Measurements from ENCODE around the gene AKR1C2.

DNA sequence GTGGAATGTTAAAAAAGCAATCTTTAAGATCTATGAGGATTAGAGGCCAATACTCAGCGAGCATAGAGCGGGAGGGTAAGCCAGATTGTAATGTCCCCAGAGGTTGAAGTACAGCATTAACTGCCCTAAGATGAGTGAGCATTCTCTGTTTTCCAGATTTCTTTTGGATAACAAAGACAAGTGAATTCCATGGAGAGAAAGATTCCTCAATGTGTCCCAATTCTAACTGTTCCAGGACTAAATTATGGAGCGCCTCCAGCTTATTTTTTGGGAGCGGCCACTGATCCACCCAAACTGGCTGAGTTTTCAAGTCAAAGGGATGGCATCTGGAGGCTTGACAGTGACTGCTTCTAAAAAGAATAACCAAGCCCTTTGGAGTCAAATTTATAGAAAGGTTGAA lies 39.3 kb upstream of the AKR1C2 start:
- TF ChIP-seq EP300 (IDR thresholded peaks at IDR 0.05) (no peak), POLR2A (IDR thresholded peaks at IDR 0.05) (no peak)
- TF ChIP-seq, protein P1, sequence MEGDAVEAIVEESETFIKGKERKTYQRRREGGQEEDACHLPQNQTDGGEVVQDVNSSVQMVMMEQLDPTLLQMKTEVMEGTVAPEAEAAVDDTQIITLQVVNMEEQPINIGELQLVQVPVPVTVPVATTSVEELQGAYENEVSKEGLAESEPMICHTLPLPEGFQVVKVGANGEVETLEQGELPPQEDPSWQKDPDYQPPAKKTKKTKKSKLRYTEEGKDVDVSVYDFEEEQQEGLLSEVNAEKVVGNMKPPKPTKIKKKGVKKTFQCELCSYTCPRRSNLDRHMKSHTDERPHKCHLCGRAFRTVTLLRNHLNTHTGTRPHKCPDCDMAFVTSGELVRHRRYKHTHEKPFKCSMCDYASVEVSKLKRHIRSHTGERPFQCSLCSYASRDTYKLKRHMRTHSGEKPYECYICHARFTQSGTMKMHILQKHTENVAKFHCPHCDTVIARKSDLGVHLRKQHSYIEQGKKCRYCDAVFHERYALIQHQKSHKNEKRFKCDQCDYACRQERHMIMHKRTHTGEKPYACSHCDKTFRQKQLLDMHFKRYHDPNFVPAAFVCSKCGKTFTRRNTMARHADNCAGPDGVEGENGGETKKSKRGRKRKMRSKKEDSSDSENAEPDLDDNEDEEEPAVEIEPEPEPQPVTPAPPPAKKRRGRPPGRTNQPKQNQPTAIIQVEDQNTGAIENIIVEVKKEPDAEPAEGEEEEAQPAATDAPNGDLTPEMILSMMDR (IDR thresholded peaks at IDR 0.05): no peak
